ENCODE data around the gene RFXANK.
A peak's percentile ranks its signal among the peaks of the same experiment; 100 is the strongest.
"Not testable (repeated sequence)": the region's sequence is repeated elsewhere in the genome, so short reads cannot be mapped to it uniquely, and the experiment has no call there.

RFXANK gene

DNA sequence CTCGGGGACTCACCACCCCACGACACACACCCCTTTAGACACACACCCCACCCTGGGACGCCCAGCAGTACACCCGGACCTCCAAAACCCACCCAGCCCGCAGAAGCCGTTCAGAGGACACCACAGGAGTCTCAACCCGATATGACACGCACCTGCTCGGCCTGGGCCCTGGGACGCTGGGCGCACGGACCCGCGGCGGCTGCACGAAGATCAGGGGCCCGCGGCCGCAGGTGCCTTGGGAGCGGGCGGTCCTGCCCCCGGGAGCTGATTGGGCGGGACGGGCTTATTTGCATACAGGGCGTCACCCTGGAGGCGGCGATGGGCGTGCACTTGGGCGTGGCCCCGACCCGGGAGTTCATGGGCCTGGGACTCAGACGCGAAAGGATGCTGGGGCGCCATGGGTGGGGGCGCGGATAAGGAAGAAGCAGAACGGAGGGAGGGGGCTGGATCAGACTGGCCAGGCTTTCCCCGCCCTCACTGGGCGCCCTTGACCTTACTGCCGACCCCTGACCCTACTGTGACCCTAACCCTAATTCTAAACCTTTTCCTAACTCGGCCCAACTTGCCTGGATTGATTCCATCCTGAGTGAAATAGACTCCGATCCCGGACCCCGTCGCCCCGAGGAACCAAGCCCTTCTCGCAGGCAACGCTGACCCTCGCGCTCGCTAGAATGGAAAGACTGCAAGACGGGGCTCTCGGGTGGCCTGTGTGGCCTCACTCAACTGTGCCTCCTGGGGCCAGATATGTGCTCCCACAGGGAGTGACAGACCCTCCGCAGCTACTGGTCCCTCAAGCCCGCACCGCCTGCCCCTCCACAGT is 21.8 kb upstream of the RFXANK start, which contains the start of gene MEF2B:
TSS of gene MEF2B (minus strand) at position 211 of the 820 bp plus-strand sequence. CDS start 19,528 bp downstream, outside the sequence.
- peak; percentile 69 for DNase-seq

DNA sequence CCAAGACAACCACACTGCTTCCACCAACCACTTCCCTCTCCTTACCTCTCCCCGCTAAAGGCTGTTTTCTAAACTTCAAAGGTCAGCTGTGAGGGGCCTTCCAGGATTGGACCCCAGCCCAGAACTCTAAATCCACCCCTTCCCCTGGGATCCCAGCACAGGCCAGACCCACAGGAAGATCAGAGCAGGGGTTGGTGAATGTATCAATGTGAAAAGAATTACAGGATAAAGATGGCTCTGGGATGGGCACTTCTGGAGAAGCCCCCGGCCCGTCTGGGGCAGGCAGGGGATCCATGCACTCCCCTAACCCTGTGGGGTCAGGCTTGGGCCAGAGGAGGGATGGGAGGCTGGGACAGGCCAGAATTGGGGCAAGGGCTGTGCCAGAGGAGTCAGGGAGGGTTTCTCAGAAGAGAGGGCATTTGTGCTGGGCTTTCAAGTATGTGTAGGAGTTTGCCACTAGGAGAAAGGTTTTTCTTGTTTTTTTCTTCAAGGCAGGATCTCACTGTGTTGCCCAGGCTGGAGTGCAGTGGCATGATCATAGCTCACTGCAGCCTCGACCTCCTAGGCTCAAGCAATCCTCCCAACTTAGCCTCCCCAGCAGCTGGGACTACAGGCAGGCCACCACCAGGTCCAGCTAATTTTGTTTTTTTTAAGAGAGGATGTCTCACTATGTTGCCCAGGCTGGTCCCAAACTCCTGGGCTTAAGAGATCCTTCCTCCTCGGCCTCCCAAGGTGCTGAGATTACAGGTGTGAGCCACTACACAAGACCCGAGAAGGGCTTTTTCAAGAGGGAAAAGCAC is 21.0 kb upstream of the RFXANK start:
- no peak for DNase-seq

DNA sequence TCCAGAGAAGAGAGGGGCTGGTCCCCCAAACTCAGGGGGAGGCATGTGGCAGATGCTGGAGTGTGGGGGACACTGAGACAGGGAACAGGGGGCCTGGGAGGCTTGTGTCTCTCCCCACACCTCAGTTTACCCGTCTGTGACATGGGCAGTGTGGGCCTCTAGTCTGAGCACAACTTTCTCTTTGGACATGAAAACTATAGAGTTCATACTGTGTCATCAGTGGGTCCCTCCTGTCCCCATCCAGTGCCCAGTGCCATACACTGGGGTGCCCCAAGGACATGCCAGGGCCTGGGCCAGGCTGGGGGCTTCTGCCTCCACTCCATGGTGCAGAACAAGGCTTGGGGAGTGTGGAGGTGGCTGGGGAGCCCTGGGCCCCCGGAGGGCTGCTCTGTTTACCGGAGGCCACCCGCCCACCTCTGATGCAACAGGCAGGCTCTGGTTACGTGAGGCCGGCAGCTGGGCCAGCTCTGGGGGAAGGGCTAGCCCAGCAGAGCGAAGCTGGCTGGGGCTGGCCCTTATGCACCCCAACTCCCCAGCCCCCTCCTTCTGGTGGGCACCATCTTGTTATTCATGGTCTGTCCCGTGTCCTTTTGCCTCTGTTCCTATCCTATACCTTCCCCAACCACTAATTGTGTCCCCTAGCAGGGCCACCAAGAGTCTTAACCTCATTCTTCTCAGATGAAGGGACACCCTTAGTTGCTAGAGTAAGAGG is 20.1 kb upstream of the RFXANK start:
- DNase-seq = no peak

DNA sequence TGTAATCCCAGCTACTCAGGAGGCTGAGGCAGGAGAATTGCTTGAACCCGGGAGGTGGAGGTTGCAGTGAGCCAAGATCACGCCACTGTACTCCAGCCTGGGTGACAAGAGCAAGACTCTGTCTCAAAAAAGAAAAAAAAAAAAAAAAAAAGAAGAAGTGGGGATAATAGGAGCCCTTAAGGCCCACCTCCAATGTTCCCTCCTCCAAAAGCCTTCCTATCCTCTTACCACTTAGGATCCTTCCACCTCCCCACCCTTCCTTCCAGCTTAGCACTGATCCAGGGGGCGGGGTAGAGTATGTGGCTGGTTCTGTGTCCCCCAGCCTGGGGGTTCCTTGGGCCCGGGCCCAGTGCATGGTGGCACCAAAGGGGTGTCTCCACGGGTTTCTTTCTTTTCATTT is 18.8 kb upstream of the RFXANK start:
- DNase-seq = not testable (repeated sequence)

DNA sequence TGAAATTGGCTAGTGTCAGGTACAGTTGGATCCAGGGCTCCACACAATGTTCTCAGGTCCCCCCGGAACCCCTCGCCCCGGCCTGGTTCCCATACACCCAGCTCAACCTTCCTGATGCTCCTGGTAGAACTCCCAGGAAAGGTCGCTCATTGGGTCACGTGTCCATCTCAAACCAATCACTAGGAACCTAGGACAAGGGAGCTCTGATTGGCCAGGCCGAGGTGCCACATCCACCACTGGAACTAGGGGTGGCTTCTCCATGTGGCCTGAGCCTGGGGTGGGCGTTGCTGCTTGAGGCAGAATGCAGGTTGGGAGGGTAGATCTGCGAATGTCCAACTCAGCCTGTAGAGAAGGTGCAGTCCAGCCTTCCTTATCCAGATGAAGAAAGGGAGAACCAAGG is 15.1 kb upstream of the RFXANK start:
- DNase-seq = no peak

DNA sequence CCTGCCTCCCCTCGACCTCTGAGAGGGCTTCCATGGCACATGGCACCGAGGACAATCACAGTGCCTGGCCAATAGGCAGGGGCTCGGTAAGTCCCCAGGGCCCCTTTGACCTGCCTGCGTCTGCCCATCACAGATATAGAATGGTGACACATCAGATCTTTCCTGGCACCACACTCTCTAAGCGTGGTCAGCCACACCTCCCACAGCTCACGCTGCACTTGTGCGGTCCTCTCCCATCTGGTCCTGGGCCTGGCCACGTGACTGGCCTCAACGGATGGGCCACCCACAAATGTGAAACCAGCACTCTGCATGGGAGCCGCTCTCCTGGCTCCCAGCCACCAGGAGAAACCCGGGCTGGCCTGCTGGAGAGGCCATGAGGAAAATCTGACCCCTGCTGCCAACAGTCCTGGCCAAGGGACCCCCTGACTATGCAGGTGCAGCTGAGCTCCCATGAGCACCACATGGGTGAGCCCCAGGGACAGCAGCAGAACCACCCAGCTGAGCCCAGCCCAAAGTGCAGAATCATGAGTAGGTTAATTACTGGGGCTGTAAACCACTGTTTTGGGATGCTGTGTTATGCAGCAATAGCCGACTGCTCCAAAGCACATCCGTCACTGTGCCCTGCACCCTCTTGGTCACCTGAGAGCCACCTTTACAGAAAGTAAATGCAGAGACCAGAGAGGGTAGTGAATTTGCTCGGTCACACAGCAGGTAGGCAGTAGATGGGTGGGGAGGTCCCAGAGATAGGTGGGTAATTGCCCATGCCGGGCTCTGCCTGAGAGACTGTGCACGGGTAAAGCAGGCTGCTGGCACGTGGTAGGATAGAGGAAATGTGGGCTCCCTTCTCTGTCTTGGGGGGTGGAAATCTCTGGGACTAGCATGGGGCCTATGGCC is 12.3 kb upstream of the RFXANK start:
- DNase-seq = no peak

DNA sequence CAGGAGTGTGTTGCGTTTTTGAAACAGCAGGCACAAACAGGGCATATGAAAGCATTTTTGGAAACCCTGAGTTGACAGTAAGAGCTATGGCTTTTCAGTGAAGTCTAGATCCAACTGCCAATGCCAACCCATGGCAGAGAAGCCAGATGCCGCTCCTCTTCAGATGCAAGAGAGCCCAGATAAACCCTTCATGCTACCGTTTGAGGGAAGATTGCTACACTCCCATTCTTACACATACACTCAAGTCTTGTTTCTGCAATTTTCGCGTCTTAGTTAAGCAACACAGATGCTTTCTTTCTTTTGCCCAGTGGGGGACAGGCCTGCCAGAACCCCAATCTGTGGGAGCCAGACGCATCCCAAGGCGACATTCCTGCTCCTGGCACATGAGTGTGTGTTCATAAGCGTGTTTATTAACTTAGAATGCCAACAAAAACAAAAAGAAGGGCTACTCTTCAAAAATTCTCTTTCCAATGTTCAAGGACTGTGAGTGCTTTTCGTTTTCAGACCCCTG is 10.5 kb upstream of the RFXANK start:
- DNase-seq = no peak

DNA sequence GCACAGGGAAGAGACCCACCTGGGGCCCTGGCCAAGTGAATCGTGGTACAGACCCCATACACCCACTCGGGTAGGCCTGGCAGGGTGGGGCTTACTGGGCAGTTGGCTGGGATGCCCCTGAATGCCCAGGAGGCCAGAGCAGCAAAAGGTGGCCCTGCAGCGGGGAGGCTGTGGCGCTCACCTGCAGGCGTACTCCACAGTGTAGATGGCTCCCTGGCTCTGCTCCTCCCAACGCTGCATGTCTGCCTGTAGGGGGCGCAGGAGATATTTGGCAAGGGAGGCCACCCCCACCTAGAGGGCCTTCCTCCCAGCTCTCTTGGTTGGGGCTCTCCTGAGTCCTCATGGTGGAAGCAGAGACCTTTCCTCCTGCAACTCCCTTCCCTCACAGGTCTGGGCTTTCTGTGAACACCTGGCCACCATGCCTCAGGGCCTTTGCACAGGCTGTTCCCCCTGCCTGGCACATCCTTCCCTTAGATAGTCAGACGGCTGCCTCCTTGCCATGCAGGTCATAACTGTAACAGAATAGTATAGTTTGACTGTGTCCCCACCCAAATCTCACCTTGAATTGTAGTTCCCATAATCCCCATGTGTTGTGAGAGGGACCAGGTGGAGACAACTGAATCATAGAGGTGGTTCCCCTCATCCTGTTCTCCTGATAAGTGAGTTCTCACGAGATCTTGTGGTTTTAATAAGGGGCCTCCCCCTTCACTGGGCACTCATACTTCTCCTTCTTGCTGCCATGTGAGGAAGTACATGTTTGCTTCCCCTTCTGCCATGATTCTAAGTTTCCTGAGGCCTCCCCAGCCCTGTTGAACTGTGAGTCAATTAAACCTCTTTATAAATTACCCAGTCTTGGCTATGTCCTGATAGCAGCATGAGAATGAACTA is 6.0 kb upstream of the RFXANK start:
- peak; percentile 59 for DNase-seq

DNA sequence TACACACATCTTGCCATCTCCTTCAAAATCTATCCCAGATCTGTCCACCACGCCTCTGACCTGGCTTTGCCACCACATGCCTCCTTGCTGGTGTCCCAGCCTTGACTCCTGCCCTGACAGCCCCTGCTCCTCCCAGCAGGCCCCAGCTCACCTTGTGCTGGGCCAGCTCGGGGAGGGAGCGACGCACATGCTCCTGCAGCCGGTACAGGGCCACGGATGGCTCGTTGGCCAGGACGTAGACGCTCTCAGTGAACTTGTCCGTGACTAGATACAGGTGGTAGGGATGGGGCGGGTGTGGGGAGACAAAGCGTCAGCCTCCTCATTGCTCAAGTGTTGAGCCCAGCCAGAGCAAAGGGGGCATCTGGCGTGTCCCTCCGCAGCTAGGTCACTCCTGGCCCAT is 5.3 kb upstream of the RFXANK start:
- no peak for DNase-seq

DNA sequence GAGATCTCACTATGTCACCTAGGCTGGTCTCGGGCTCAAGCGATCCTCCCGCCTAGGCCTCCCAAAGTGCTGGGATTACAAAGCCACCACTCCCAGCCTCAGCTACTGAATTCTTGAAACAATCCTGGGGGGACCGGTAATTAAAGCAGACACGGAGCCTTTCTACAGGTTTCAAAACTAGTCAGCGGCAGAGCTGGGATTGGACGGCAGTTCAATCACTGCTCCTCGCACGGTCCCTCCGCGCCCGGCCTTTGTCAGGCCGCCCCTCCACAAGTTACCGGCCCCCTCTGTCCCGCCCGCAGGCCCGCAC is 335 bp upstream of the RFXANK start:
- DNase-seq = no peak

DNA sequence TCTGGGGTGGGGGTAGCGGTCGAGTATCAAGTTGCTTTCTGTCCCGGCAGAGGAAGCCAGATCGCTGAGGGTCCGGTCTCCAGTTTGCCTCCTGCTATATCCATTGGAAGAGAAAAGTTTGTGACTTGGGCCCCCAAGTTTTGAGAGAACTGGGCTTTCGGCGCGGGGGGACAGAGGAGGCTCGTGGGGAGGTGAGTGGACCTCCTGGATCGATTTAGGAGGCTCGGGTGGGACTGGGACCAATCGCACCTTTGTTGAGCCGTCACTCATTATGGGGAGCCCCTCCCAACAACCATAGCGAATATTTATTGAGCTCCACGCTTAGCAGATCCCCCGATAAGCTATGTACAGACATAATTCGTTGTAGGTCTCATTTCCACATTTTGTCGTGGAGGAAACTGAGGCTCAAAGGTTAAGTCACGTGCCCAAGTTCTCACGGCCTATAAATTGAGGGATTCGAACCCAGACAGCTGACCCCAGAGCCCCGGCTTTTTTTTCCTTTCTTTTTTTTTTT is 909 bp downstream of the RFXANK start:
- DNase-seq = no peak

DNA sequence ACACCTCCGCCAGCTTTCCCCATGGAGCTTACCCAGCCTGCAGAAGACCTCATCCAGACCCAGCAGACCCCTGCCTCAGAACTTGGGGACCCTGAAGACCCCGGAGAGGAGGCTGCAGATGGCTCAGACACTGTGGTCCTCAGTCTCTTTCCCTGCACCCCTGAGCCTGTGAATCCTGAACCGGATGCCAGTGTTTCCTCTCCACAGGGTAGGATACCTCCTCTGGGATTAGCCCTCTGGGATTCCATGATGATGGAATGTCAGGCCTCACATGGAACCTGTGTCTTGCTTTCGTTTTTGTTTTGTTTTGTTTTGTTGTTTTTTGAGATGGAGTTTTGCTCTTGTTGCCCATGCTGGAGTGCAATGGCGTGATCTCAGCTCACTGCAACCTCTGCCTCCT is 1.9 kb downstream of the RFXANK start:
- DNase-seq = no peak

DNA sequence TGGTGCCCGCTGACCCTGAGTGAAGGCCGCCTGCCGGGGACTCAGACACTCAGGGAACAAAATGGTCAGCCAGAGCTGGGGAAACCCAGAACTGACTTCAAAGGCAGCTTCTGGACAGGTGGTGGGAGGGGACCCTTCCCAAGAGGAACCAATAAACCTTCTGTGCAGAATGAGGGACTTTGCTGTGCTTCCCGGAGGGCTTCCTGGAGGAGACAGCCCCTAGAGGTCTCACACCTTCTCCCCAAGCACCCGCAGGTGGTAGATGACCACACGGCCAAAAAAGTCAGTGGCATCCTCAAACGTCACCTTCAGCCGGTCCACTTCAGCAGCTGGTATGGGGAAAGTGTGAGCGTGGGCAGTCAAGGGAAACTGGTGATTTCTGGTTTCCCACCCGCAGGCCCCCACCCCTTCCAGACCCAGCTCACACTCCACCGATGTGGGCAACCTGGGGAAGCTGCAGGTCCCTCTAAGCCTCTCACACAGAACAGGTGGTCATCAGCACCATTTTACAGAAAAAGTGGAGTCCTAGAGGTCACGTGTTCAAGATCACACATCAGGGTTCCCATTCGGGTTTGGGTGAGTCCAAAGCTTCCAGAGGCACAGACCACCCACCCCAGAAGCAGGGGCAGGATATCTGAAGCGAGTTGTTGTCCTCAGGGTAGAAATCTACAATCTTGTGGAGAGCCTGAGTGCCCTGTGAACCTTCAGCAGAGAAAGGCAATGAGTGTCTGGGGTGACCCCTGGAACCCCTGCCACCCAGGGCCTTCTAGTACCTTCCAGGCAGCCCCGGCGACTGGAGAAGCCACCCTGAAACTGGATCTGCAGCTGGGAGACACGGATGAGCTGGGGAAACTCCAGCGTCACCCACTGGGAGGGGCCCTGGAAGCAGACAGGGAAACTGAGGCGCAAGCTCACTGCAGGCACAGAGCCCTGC is 9.9 kb downstream of the RFXANK start:
- no peak for DNase-seq

DNA sequence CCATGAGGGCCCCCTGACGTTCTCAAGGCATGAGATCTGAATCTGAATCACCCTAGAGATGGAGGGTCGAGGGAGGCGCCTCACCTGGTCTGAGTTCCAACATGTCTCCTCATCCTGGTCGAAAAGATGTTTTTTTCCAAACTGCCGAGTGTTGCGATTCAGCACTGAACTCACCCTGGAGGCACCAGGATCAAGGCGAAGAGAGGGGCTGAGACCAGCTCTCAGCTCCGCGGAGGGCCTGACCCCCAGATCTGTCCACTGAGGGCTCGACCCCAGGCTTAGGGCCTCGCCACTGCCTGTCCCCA is 10.6 kb downstream of the RFXANK start:
- no peak for DNase-seq

DNA sequence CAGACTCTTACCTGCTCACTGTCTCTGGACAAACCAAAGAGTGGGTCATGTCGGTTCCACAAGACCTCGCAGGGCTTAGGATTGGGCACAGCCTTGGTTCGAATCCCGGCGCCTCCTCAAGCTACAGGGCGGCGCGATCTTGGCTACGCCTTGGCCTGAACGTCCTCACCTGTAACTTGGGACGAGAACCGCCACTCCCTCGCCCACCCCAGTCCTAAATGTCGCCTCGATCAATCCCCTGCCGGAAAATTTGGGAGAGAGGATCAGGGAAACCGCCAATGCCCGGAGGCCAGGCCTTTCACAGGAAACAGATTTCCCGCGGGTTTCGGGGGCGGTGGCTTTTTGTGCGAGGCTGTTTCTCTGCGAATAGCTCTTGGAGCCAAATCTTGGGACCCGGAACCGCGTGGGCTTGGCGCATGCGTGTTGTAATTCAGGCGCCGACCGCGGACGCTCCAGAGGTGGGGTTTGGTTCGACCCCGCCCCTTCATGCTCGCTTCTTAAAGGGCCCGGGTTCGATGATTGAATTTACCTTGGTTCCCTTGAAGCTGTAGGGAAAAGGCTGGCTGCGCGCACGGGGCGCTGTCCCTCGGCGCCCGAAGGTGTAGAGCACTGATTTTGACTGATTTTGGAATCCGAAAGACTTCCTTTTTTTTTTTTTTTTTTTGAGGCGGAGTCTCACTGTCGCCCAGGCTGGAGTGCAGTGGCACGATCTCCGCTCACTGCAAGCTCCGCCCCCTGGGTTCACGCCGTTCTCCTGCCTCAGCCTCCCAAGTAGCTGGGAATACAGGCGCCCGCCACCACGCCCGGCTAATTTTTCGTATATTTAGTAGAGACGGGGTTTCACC is 11.2 kb downstream of the RFXANK start, which contains the start of gene NR2C2AP:
TSS of gene NR2C2AP (minus strand) at position 403 of the 845 bp plus-strand sequence. CDS start at position 49, 354 bp downstream.
- peak; percentile 88 for DNase-seq

DNA sequence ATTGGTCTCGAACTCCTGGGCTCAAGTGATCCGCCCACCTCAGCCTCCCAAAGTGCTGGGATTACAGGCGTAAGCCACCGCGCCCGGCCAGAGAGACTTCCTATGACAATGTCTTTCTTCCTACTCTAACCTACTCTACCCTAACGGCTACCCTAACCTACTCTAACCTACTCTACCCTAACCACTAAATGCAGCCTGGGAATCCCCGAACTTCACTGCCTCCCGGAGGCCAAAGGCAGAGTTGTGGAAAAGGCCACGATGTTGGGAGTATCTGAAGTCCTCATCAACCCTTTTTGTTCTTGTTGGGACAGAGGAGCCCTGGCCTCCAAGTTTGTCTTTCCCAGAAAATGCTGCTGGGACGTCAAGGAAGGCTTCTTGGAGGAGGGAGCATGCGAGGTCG is 12.1 kb downstream of the RFXANK start:
- DNase-seq = no peak

DNA sequence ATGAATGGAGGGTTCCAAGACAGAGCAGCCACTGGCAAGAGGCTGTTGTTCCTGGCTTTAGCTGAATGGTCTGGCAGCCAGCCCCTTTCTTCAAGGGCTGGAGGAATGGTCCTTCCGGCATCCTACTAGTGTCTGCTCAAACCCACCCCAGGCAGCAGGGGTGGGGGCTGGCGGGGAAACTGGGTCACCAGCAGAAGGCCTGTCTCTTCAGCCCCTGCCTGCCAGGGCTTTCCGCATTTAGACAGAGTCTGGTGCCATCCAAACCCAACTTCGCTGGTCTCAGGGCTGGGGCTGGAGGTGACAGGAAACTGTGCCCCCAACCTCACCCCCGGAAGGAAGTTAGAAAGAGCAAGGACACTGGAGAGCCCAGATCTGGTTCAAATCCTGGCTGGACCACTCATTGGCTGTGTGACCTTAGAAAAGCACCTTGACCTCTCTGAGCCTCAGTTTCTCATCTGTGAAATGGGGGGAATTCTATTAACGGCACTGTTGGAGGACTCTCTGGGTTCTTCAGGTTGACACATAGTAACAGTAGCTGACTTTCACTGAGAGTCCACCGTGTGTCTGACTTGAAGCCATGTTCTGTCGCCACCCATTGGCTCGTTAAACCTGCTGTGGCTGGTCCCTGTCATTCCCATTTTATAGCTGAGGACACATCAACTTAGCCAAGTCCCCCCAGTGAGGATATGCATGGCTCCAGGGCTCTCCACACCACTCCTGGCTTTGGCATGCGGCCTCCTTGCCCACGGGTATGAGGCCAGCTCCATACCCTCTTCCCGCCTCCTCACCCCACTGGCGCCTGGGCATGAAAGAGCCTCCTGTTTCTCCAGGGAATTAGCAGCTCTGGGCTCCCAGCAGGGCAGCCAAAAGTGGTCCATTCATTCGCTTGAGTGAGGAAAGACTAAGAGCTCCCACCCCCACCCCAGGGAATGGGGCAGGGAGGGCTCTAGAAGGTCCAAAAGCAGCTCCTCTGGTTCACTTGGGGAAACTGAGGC is 13.7 kb downstream of the RFXANK start:
- DNase-seq = no peak

DNA sequence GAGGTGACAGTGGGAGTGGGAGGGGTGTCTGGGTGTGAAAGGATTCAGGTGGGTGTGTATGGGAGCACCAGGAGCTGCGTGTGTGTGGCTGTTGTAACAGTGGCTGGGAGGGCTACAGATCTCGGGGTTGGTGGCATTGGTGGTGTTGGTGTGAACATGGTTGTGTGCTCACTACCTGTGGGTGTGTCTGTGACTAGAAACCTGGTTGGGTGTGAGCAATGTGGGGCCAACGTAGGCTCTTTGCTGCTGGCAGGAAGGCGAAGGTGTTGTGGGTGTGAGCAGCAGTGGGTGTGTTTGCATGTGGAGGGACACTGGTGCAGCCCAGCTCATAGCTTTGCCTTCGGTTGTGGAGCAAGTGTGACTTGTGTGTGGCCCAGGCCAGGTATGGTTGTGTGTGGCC is 14.9 kb downstream of the RFXANK start:
- no peak for DNase-seq

All from T-helper 9 cell (primary cell).